GM12878 (cell line): Measurements from ENCODE around the gene ZDHHC11B. TPM values are rescaled to one million over a fixed set of nuclear protein-coding genes. Genes with fewer than 3 reads are reported as not detected.

Source experiments
- ATAC-seq: fragments of 200-7000 bp; cut with Tn5 transposase; 3 replicates; pipeline ENCODE4 v1.9.1; 2020; ENCODE audit warnings: mild to moderate bottlenecking, moderate library complexity
- BruUV-seq: library from RNA; stranded (reverse); fragments of 400-500 nt; replicated peaks from 2 replicates; lab custom pipeline; 2021; lab: Mats Ljungman, UMichigan
- CTCF ChIA-PET: fragments of 300-600 bp; sonication (Branson Sonifier 250); formaldehyde crosslinking; extraction: SDS; loops from one replicate; lab custom pipeline; 2021; ENCODE audit warnings: inconsistent platforms; lab: Yijun Ruan, JAX
- POLR2A ChIA-PET: fragments of 350-600 bp; formaldehyde crosslinking; extraction: SDS; loops from one replicate; lab custom pipeline; 2021; ENCODE audit warnings: inconsistent platforms; lab: Charles Lee
- RAD21 ChIA-PET: fragments of 300-600 bp; sonication (Branson Sonifier 250); formaldehyde crosslinking; loops from one replicate; lab custom pipeline; 2023; ENCODE audit warnings: antibody characterized with exemption; ENCODE audit not compliant: unreplicated experiment; lab: Charles Lee
- SMC1A ChIA-PET: fragments of 300-600 bp; sonication (Branson Sonifier 250); formaldehyde crosslinking; loops from one replicate; lab custom pipeline; 2023; ENCODE audit not compliant: unreplicated experiment, uncharacterized antibody; lab: Charles Lee
- DNase-seq: peaks from one replicate; pipeline ENCODE4 v3.0.0-alpha.2; 2011; ENCODE audit warnings: low read depth, low spot score
- FAIRE-seq: peaks from 3 replicates; lab custom pipeline; 2011; peaks lifted over from hg19 to GRCh38; lab: Jason Lieb, UNC
- H2AFZ ChIP-seq: 2 replicates; pipeline ENCODE4 v1.6.0; 2011; ENCODE audit warnings: low read depth, low read length, control low read depth; ENCODE audit not compliant: control insufficient read depth
- H3K27ac ChIP-seq: 2 replicates; pipeline ENCODE4 v1.5.1; 2011; ENCODE audit warnings: control low read depth; ENCODE audit not compliant: control insufficient read depth, insufficient read depth
- H3K27me3 ChIP-seq, 2 experiments: replicated peaks in 1 of 2; 2 replicates each; pipeline versions ENCODE4 v1.6.0 to v1.6.1; 2011; ENCODE audit warnings: low read length in 1 of 2; ENCODE audit not compliant: control insufficient read depth in 2 of 2, insufficient read depth in 2 of 2
- H3K36me3 ChIP-seq, 2 experiments: 2 replicates each; pipeline ENCODE4 v1.5.1; 2011; ENCODE audit warnings: low read length in 1 of 2; ENCODE audit not compliant: control insufficient read depth in 2 of 2, insufficient read depth in 2 of 2
- H3K4me1 ChIP-seq: 2 replicates; pipeline ENCODE4 v1.6.1; 2011; ENCODE audit warnings: mild to moderate bottlenecking, low read length, moderate library complexity, mixed read lengths; ENCODE audit not compliant: control insufficient read depth, insufficient read depth
- H3K4me2 ChIP-seq: 2 replicates; pipeline ENCODE4 v1.6.0; 2011; ENCODE audit warnings: control low read depth; ENCODE audit not compliant: control insufficient read depth, insufficient read depth
- H3K4me3 ChIP-seq: fragments of 200-600 bp; sonication (generic); 2 replicates; pipeline ENCODE4 v1.5.1; 2016
- H3K79me2 ChIP-seq: 2 replicates; pipeline ENCODE4 v1.6.0; 2011; ENCODE audit warnings: low read length; ENCODE audit not compliant: control insufficient read depth, insufficient read depth
- H3K9ac ChIP-seq: 2 replicates; pipeline ENCODE4 v1.8.0; 2011; ENCODE audit warnings: low read length, control low read depth, mixed read lengths; ENCODE audit not compliant: control insufficient read depth, insufficient read depth
- H3K9me3 ChIP-seq: replicated peaks from 3 replicates; pipeline ENCODE4 v1.5.1; 2011; ENCODE audit warnings: mild to moderate bottlenecking, low read length; ENCODE audit not compliant: control insufficient read depth, insufficient read depth
- H4K20me1 ChIP-seq: 2 replicates; pipeline ENCODE4 v1.6.0; 2011; ENCODE audit not compliant: control insufficient read depth, insufficient read depth
- ASH2L ChIP-seq: fragments of 300-600, 200-600 bp; sonication (generic); IDR thresholded peaks from 2 replicates; pipeline ENCODE4 v1.6.1; 2017; ENCODE audit warnings: low read depth, mild to moderate bottlenecking, borderline replicate concordance
- ATF7 ChIP-seq: fragments of 450-650 bp; IDR thresholded peaks from 2 replicates; pipeline ENCODE4 v1.6.1; 2016; ENCODE audit warnings: low read depth, mild to moderate bottlenecking
- CEBPB ChIP-seq, 2 experiments: fragments of 150-350 bp in 1 of 2; IDR thresholded peaks; 2 replicates each; pipeline ENCODE4 v1.6.1; 2012 to 2014; ENCODE audit warnings: low read depth in 2 of 2, low read length in 2 of 2, borderline replicate concordance in 1 of 2, inconsistent platforms in 1 of 2
- EGR1 ChIP-seq, 2 experiments: IDR thresholded peaks; 1 replicate in 1 of 2; 2 replicates in 1 of 2; pipeline ENCODE4 v1.6.1; 2011 to 2012; ENCODE audit warnings: low read depth in 2 of 2, low read length in 2 of 2, borderline replicate concordance in 1 of 2, mild to moderate bottlenecking in 1 of 2, moderate library complexity in 1 of 2
- EP300 ChIP-seq, 2 experiments: fragments of 150-350 bp in 1 of 2; IDR thresholded peaks; 2 replicates each; pipeline ENCODE4 v1.6.1; 2011 to 2012; ENCODE audit warnings: low read depth in 2 of 2, low read length in 2 of 2, borderline replicate concordance in 1 of 2, improper control_type of control experiment in 1 of 2, inconsistent platforms in 1 of 2; ENCODE audit not compliant: control insufficient read depth in 1 of 2
- ETV6 ChIP-seq, 2 experiments: fragments of 450-650 bp in 1 of 2; IDR thresholded peaks in 1 of 2; conservative IDR thresholded peaks in 1 of 2; 2 replicates each; pipeline ENCODE4 v1.6.1; 2014; ENCODE audit warnings: antibody characterized with exemption in 1 of 2, borderline replicate concordance in 1 of 2, low read depth in 1 of 2, mild to moderate bottlenecking in 1 of 2, moderate library complexity in 1 of 2
- GABPA ChIP-seq: IDR thresholded peaks from 2 replicates; pipeline ENCODE4 v1.6.1; 2014; ENCODE audit warnings: antibody characterized with exemption, low read depth, mild to moderate bottlenecking, inconsistent platforms
- HCFC1 ChIP-seq: fragments of 150-350 bp; IDR thresholded peaks from 2 replicates; pipeline ENCODE4 v1.6.1; 2014; ENCODE audit warnings: low read length
- KAT2A ChIP-seq: conservative IDR thresholded peaks from 2 replicates; pipeline ENCODE4 v1.6.1; 2011; ENCODE audit warnings: low read depth, low read length; ENCODE audit not compliant: control insufficient read depth
- NFXL1 ChIP-seq: fragments of 450-650 bp; IDR thresholded peaks from 2 replicates; pipeline ENCODE4 v1.6.1; 2017; ENCODE audit warnings: antibody characterized with exemption, mild to moderate bottlenecking, borderline replicate concordance
- RAD21 ChIP-seq: IDR thresholded peaks from 2 replicates; pipeline ENCODE4 v1.6.1; 2011; ENCODE audit warnings: mild to moderate bottlenecking, low read depth, low read length, moderate library complexity; ENCODE audit not compliant: insufficient read depth
- RUNX3 ChIP-seq: IDR thresholded peaks from 2 replicates; pipeline ENCODE4 v1.6.1; 2012; ENCODE audit warnings: low read length, inconsistent platforms
- SP1 ChIP-seq: IDR thresholded peaks from one replicate; pipeline ENCODE4 v1.6.1; 2011; ENCODE audit warnings: low read depth, low read length
- WGBS: methylation state at CpG from one replicate; pipeline ENCODE4 v1.1.6; 2016; ENCODE audit warnings: low lambda C conversion rate; ENCODE audit not compliant: insufficient replicate concordance, insufficient coverage; ENCODE audit errors: missing lambda C conversion rate; 5-methylcytosine and 5-hydroxymethylcytosine counted together
- in situ Hi-C: fragments of 300-500 bp; cut with MboI; formaldehyde crosslinking; loops from 9 replicates; pipeline ENCODE4 v1.14.3; 2018; ENCODE audit warnings: mixed read lengths
- intact Hi-C: fragments of 100-400 bp; cut with micrococcal nuclease; formaldehyde crosslinking; loops from one replicate; pipeline ENCODE4 v1.14.2; 2022; ENCODE audit not compliant: unreplicated experiment
- polyA plus RNA-seq, 11 experiments: library from polyadenylated mRNA; depleted of rRNA in 4 of 11; unstranded in 6 of 11; stranded (reverse) in 5 of 11; fragments of >200 nt; fragmentation: Nextera tagmentation in 4 of 11; fragmentation: Illumina TruSeq in 1 of 11; extraction: Ambion mirVana in 4 of 11; extraction: Trizol in 1 of 11; gene quantifications; 1 replicate in 1 of 11; 2 replicates in 10 of 11; pipeline versions ENCODE4 v1.2.1 to v1.2.3, GENCODE V29; 2011 to 2016; ENCODE audit warnings: inconsistent platforms in 2 of 11, missing spikeins in 2 of 11, low read depth in 1 of 11
- total RNA-seq, 4 experiments: library from RNA; depleted of rRNA in 3 of 4; stranded (reverse); fragments of >200 nt in 3 of 4; fragmentation: Illumina TruSeq in 1 of 4; extraction: Trizol in 1 of 4; gene quantifications; 2 replicates each; pipeline versions ENCODE4 v1.2.1 to v1.2.3, GENCODE V29; 2013 to 2021
- TF ChIP-seq, protein P1 (sequence below): IDR thresholded peaks from 2 replicates; pipeline ENCODE4 v1.6.1; 2011; ENCODE audit warnings: borderline replicate concordance, low read depth, mild to moderate bottlenecking, moderate library complexity, low read length; ENCODE audit not compliant: insufficient read depth, poor library complexity, severe bottlenecking
- TF ChIP-seq, protein P2 (sequence below): fragments of 450-650 bp; IDR thresholded peaks from 2 replicates; pipeline ENCODE4 v1.6.1; 2014; ENCODE audit warnings: mild to moderate bottlenecking
- TF ChIP-seq, protein P3 (sequence below): IDR thresholded peaks from 2 replicates; pipeline ENCODE4 v1.6.1; 2011; ENCODE audit warnings: low read depth, mild to moderate bottlenecking, low read length, moderate library complexity, borderline replicate concordance; ENCODE audit errors: extremely low read depth

The ZDHHC11B gene
- total and polyA plus RNA-seq, 10 of the 15 experiments (the other 5 are each of a cell fraction or from before 2014, with no cell fraction given) = 0.01 to 0.10 (median 0.09) TPM; not detected in 7

DNA sequence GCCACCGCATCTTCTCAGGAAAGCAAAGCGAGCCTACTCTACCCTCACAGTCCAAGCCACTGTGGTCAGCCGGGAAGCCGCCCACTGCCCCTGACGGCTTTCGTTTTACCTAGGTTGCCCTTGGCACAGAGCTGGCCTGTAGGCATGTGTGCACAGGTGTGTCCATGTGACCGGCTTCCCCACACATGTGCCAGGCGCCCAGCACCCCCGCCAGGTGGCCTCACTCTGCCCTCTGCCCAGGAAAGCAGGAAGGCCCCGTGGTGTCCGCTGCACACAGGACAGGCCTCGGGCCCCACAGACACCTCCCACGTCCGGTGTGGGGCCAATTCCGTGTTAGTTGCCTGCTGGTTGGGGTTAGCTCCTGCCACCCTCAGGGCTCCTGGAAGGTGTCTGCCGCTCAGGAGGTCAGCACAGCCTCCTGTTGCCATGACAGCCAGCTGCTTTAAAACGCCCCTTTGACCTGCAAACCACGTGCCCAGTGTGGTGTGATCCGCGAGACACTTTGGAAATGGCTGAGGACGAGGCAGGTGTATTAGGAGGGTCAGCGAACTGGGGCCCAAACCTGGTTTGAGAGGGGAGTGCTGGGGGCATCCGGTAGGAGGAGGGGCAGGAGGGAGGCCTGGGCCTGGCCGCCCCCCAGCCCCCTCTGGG lies 120.1 kb downstream of the ZDHHC11B start (continued):
- TF ChIP-seq, protein P1, sequence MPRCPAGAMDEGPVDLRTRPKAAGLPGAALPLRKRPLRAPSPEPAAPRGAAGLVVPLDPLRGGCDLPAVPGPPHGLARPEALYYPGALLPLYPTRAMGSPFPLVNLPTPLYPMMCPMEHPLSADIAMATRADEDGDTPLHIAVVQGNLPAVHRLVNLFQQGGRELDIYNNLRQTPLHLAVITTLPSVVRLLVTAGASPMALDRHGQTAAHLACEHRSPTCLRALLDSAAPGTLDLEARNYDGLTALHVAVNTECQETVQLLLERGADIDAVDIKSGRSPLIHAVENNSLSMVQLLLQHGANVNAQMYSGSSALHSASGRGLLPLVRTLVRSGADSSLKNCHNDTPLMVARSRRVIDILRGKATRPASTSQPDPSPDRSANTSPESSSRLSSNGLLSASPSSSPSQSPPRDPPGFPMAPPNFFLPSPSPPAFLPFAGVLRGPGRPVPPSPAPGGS = no peak
- TF ChIP-seq EP300 (IDR thresholded peaks at IDR 0.05; ENCODE audit: borderline replicate concordance in 1 of 2, control insufficient read depth in 1 of 2, low read depth in 2 of 2, low read length in 2 of 2) (no peak), RUNX3 (no peak), ATF7 (no peak), RAD21 (no peak), NFXL1 (no peak), ETV6 (conservative IDR thresholded peaks at IDR 0.05 in 1 of 2, IDR thresholded peaks at IDR 0.05 in 1 of 2; ENCODE audit: borderline replicate concordance in 1 of 2, low read depth in 1 of 2) (no peak)

DNA sequence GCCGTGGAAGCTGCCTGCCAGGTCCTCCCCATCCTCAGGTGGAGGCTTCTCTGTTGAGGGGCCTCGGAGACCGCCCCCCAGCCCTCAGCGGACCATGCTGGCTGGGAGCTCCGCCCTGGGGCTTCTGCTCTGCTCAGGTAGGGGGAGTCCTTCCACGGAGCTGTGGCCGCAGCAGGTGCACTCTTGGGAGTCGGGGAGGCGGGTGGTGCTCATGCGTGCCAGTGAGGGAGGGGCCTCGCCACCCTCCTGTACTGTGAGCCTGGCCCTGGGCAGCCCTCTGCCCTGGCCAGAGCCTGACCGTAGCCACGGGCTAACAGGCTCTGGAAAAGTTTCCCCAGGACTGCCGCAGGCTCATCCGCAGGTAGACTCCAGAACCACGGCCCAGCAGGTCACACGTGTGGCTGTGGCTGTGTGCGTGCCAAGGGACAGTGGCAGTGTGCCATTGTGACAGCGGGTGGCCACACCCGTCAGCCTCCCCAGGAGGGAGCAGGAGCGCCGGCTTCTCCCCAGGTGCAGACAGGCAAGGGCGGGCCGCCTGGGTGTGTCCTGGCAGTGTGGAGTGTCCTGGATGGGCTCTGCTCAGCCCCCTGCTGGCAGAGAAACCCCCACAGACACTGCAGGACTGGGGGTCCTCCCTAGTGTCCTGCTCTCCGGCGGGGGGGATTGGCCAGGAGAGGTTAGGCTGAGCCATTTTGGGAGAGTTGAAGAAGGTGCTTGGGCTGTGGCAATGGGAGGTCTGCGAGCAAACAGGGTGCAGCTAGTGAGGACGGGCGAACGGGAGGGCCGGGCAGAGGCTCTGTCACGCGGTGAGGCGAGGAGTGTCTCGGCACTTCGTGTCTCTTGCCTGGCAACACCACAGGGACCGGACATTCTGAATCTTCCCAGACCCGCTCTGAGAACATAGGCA lies 120.8 kb downstream of the ZDHHC11B start:
- FAIRE-seq = no peak
- H3K27me3 ChIP-seq = no peaks in the 10 kb centered on the region
- H3K4me2 ChIP-seq = no peak overlapping the region
- CTCF ChIA-PET = no interaction called here
- no TSS peak for BruUV-seq
- H3K79me2 ChIP-seq = no peaks in the 10 kb centered on the region
- POLR2A ChIA-PET = no interaction called here
- no peaks in the 10 kb centered on the region; the same call in 2 of the 3 replicates for H3K9me3 ChIP-seq
- RAD21 ChIA-PET = no interaction called here
- peaks cover 11 to 18% of the 10 kb centered on the region in 2 experiments; a peak in 3 of 4 replicates for H3K36me3 ChIP-seq
- no peak overlapping the region for H3K4me3 ChIP-seq
- WGBS = 95% methylated on average over 36 of the region's 38 CpGs
- no peak overlapping the region for H3K27ac ChIP-seq
- in situ Hi-C loops (no loop called here), intact Hi-C loops (no loop called here)
- H3K9ac ChIP-seq = no peak overlapping the region
- H2AFZ ChIP-seq = no peak overlapping the region
- no peaks in the 10 kb centered on the region for H4K20me1 ChIP-seq
- no peaks in the 10 kb centered on the region for H3K4me1 ChIP-seq
- ATAC-seq = no peak
- SMC1A ChIA-PET = no interaction called here
- DNase-seq = no peak
- TF ChIP-seq GABPA (no peak), SP1 (no peak), EGR1 (IDR thresholded peaks at IDR 0.05; ENCODE audit: borderline replicate concordance in 1 of 2, low read depth in 2 of 2, low read length in 2 of 2) (no peak), CEBPB (IDR thresholded peaks at IDR 0.05; ENCODE audit: borderline replicate concordance in 1 of 2, low read depth in 2 of 2, low read length in 2 of 2) (no peak), HCFC1 (no peak), ASH2L (no peak), KAT2A (no peak)
- TF ChIP-seq, protein P2, sequence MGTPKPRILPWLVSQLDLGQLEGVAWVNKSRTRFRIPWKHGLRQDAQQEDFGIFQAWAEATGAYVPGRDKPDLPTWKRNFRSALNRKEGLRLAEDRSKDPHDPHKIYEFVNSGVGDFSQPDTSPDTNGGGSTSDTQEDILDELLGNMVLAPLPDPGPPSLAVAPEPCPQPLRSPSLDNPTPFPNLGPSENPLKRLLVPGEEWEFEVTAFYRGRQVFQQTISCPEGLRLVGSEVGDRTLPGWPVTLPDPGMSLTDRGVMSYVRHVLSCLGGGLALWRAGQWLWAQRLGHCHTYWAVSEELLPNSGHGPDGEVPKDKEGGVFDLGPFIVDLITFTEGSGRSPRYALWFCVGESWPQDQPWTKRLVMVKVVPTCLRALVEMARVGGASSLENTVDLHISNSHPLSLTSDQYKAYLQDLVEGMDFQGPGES = no peak
- TF ChIP-seq, protein P3, sequence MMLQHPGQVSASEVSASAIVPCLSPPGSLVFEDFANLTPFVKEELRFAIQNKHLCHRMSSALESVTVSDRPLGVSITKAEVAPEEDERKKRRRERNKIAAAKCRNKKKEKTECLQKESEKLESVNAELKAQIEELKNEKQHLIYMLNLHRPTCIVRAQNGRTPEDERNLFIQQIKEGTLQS = no peak
